Endothelial cell of umbilical vein (primary cell): ENCODE data around the gene HSF2.

ENCODE experiments used
- EZH2 ChIP-seq: IDR thresholded peaks from 2 replicates; pipeline ENCODE4 v1.6.1; 2012; ENCODE audit warnings: borderline replicate concordance, low read depth, mild to moderate bottlenecking, moderate library complexity, low read length, inconsistent platforms; ENCODE audit not compliant: severe bottlenecking
- FOS ChIP-seq: IDR thresholded peaks from 2 replicates; pipeline ENCODE4 v1.6.1; 2011; ENCODE audit warnings: mild to moderate bottlenecking, low read length, moderate library complexity, borderline replicate concordance; ENCODE audit not compliant: insufficient read depth
- JUN ChIP-seq: IDR thresholded peaks from 2 replicates; pipeline ENCODE4 v1.6.1; 2011; ENCODE audit warnings: borderline replicate concordance, low read depth; ENCODE audit not compliant: insufficient read length, insufficient read depth
- POLR2A ChIP-seq: IDR thresholded peaks from 2 replicates; pipeline ENCODE4 v1.6.1; 2012; ENCODE audit warnings: low read depth, mild to moderate bottlenecking, control low read depth, low read length
- POLR2AphosphoS5 ChIP-seq: IDR thresholded peaks from 2 replicates; pipeline ENCODE4 v1.6.1; 2012; ENCODE audit warnings: low read depth, mild to moderate bottlenecking, control low read depth, low read length, moderate library complexity; ENCODE audit not compliant: insufficient read depth
- TF ChIP-seq, protein P1 (sequence below), 2 donors: IDR thresholded peaks; 1 replicate in 1 of 2; 2 replicates in 1 of 2; pipeline ENCODE4 v1.5.1; 2011; ENCODE audit warnings: low read length in 2 of 2, mild to moderate bottlenecking in 2 of 2, moderate library complexity in 2 of 2, control low read depth in 1 of 2, inconsistent platforms in 1 of 2, low read depth in 1 of 2; ENCODE audit not compliant: insufficient read depth in 1 of 2; ENCODE audit errors: extremely low read depth in 1 of 2

GRCh38 chr6:122482750-122483080 lies 83.3 kb downstream of the HSF2 start:
- TF ChIP-seq POLR2A (no peak), POLR2AphosphoS5 (no peak), JUN (no peak), FOS (no peak), EZH2 (no peak)
- TF ChIP-seq, protein P1, sequence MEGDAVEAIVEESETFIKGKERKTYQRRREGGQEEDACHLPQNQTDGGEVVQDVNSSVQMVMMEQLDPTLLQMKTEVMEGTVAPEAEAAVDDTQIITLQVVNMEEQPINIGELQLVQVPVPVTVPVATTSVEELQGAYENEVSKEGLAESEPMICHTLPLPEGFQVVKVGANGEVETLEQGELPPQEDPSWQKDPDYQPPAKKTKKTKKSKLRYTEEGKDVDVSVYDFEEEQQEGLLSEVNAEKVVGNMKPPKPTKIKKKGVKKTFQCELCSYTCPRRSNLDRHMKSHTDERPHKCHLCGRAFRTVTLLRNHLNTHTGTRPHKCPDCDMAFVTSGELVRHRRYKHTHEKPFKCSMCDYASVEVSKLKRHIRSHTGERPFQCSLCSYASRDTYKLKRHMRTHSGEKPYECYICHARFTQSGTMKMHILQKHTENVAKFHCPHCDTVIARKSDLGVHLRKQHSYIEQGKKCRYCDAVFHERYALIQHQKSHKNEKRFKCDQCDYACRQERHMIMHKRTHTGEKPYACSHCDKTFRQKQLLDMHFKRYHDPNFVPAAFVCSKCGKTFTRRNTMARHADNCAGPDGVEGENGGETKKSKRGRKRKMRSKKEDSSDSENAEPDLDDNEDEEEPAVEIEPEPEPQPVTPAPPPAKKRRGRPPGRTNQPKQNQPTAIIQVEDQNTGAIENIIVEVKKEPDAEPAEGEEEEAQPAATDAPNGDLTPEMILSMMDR (IDR thresholded peaks at IDR 0.05; ENCODE audit: extremely low read depth in 1 of 2, insufficient read depth in 1 of 2, low read depth in 1 of 2, low read length in 2 of 2): no peak
